Ishikawa (cell line): ENCODE measurements around the gene MCAT.

Experiments used
- CEBPB ChIP-seq: IDR thresholded peaks from 2 replicates; pipeline ENCODE4 v1.6.1; 2012
- CREB1 ChIP-seq: IDR thresholded peaks from 2 replicates; pipeline ENCODE4 v1.6.1; 2012; ENCODE audit warnings: low read depth
- EGR1 ChIP-seq: IDR thresholded peaks from 2 replicates; pipeline ENCODE4 v1.6.1; 2012
- EP300 ChIP-seq: IDR thresholded peaks from 2 replicates; pipeline ENCODE4 v1.6.1; 2012; ENCODE audit warnings: borderline replicate concordance
- FOXM1 ChIP-seq: IDR thresholded peaks from 2 replicates; pipeline ENCODE4 v1.6.1; 2012; ENCODE audit warnings: low read depth, borderline replicate concordance
- NFIC ChIP-seq: IDR thresholded peaks from 2 replicates; pipeline ENCODE4 v1.6.1; 2012
- RAD21 ChIP-seq: IDR thresholded peaks from 2 replicates; pipeline ENCODE4 v1.6.1; 2012; ENCODE audit warnings: low read depth
- REST ChIP-seq: IDR thresholded peaks from 2 replicates; pipeline ENCODE4 v1.6.1; 2012; ENCODE audit warnings: low read depth, mild to moderate bottlenecking
- TAF1 ChIP-seq: IDR thresholded peaks from 2 replicates; pipeline ENCODE4 v1.6.1; 2012; ENCODE audit warnings: low read depth, mild to moderate bottlenecking
- TCF12 ChIP-seq: IDR thresholded peaks from 2 replicates; pipeline ENCODE4 v1.6.1; 2012; ENCODE audit warnings: low read depth
- TEAD4 ChIP-seq: IDR thresholded peaks from 2 replicates; pipeline ENCODE4 v1.6.1; 2012
- YY1 ChIP-seq: IDR thresholded peaks from 2 replicates; pipeline ENCODE4 v1.6.1; 2012; ENCODE audit warnings: low read depth
- ZBTB7A ChIP-seq: IDR thresholded peaks from 2 replicates; pipeline ENCODE4 v1.6.1; 2012; ENCODE audit warnings: low read depth
- TF ChIP-seq, protein P1 (sequence below): IDR thresholded peaks from 2 replicates; pipeline ENCODE4 v1.6.1; 2012
- TF ChIP-seq, protein P2 (sequence below): IDR thresholded peaks from 2 replicates; pipeline ENCODE4 v1.6.1; 2012

The MCAT gene

DNA sequence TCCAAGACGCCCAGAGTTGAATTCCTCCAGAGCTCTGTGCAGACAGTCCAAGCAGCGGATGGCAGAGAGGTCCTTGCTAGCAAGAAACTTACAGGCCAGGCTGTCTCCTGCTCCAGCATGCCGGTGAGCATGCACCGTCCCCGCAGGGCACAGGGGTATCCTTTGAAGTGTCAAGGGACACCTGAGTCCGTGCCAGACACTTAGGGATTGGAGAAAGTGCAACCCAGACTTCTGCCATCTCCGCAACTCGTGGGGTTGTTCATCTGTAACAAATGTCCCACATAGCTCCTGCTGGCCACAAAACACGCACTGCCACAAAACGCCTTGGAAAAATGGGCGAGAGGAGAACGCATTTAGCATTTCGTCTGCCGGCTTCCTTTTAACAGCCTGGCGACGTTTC, 21.4 kb upstream of the MCAT start:
- TF ChIP-seq YY1 (no peak), EGR1 (no peak), TAF1 (no peak), ZBTB7A (no peak), NFIC (no peak), REST (no peak), EP300 (no peak), RAD21 (no peak), TCF12 (no peak), CEBPB (no peak), FOXM1 (no peak), CREB1 (no peak)
- TF ChIP-seq, protein P1, sequence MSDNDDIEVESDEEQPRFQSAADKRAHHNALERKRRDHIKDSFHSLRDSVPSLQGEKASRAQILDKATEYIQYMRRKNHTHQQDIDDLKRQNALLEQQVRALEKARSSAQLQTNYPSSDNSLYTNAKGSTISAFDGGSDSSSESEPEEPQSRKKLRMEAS = no peak

DNA sequence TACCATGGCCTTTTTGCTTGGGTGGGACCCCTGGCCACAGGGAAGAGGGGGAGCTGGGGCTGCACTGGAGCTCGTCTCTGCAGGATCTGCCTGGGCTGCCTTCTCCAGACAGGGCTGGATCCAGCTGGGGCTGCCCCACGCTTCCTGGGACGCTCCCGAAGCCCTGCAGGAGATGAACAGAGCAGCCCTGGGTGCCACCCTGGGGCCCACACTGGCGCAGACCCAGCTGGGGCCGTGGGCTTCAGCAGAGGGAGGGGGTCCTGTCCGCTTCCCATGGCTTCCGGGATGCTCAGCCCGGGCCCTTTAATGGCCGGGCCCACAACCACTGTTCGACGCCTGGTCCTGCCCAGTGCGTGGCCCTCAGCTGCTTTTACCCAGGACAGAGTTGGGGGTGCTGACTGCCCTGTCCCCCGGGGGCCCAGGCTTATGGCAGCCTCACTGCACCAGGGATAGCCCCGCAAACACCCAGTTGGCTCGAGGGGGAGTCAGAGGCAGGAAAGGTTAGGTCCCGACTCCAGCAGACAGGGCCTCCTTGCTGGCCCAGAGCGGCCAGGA, 20.1 kb upstream of the MCAT start:
- TF ChIP-seq CREB1 = no peak
- no peak for TF ChIP-seq YY1
- TF ChIP-seq RAD21 = no peak
- TF ChIP-seq, protein P2, sequence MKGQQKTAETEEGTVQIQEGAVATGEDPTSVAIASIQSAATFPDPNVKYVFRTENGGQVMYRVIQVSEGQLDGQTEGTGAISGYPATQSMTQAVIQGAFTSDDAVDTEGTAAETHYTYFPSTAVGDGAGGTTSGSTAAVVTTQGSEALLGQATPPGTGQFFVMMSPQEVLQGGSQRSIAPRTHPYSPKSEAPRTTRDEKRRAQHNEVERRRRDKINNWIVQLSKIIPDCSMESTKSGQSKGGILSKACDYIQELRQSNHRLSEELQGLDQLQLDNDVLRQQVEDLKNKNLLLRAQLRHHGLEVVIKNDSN = no peak
- no peak for TF ChIP-seq REST
- TF ChIP-seq NFIC = no peak
- TF ChIP-seq, protein P1 = no peak
- TF ChIP-seq FOXM1 = no peak
- TF ChIP-seq TCF12 = no peak
- TF ChIP-seq TAF1 = no peak
- TF ChIP-seq CEBPB = no peak
- no peak for TF ChIP-seq TEAD4
- TF ChIP-seq EP300 = no peak
- no peak for TF ChIP-seq EGR1
- no peak for TF ChIP-seq ZBTB7A

DNA sequence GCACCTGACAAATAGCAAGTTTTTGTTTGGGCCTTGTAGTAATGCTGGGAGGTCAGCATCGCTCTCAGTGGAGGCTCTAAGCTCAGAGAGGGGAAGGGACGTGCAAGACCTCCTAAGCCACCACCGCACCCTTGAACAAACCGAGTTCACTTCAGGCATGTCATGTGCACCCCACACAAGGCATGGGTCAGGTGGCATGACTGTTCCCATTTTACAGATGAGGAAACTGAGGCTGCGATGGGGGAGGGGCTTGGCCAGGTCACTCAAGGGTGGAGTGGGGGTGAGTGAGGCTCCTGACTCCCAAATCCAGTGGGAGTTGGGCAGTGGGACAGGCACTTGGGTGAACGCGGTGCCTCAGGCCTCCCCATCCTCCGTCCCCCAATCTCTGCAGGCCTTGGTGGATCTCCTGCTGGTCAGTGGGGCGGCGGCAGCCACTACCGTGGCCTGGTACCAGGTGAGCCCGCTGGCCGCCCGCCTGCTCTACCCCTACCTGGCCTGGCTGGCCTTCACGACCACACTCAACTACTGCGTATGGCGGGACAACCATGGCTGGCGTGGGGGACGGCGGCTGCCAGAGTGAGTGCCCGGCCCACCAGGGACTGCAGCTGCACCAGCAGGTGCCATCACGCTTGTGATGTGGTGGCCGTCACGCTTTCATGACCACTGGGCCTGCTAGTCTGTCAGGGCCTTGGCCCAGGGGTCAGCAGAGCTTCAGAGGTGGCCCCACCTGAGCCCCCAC, 19.4 kb upstream of the MCAT start:
- TF ChIP-seq EP300 (no peak), CEBPB (no peak)
- TF ChIP-seq, protein P1 = no peak

DNA sequence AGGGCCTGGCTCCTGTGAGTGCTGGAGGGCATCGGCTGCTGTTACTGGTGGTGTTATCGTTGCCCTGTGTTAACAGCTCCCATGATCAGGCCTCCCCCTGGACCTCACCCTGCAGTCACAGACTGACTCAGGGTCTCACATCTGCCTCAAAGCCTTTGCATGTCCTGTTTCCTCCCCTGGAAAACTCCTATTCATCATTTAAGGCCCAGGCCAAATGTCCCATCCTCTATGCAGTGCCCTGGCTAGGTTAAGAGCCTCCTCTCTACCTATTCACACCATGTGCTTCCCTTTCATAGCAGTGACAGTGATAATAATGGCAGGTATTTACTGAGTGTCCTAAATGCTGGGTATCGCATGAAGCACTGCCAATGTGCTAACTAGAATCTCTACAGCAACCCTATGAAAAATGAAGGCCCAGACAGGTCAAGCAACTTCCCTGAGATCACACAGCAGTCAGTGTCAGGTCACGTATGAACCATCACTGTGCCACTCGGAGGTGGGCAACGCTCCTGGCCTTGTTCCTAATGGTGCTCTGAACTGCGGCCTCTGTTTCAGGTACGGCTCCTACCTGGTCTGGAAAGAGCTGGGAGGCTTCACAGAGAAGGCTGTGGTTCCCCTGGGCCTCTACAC, 17.4 kb upstream of the MCAT start:
- TF ChIP-seq TCF12 = no peak
- no peak for TF ChIP-seq CEBPB
- no peak for TF ChIP-seq RAD21
- TF ChIP-seq ZBTB7A = no peak
- TF ChIP-seq, protein P2 = no peak
- no peak for TF ChIP-seq TAF1
- no peak for TF ChIP-seq CREB1
- no peak for TF ChIP-seq EP300
- no peak for TF ChIP-seq NFIC
- TF ChIP-seq REST = no peak
- TF ChIP-seq TEAD4 = no peak
- TF ChIP-seq EGR1 = no peak
- TF ChIP-seq, protein P1 = no peak
- TF ChIP-seq YY1 = no peak
- no peak for TF ChIP-seq FOXM1
